ENCODE results near the gene MLIP.

Gene MLIP

DNA sequence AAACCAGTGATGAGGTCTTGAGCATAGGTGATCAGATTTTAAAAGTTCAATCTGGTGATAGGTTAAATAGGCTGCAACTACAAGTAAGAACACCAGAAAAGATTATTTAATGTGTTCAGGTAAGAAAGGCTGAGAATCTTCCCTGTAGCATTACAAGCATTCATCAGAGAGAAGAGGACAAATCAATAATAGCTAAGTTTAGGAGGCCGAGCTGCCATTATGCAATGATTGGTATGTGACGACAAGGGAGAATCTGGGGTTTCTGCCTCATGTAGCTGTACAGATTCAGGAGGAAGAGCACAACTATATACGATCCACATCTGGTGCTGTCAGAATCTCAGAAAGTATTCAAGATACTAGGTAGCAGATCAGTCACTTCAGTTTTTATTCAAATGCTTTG lies 21.9 kb downstream of the MLIP start:
- Histone ChIP-seq H3K27me3 (ENCODE audit: control insufficient read depth in 1 of 2, insufficient read depth in 2 of 2, low read length in 2 of 2) (no peaks in the 10 kb centered on the region), H3K36me3 (ENCODE audit: control insufficient read depth in 1 of 2, insufficient read depth in 2 of 2, low read length in 2 of 2) (no peaks in the 10 kb centered on the region), H3K4me1 (ENCODE audit: control insufficient read depth in 1 of 2, insufficient read depth in 2 of 2, low read length in 2 of 2) (peaks cover 0 to 11% of the 10 kb centered on the region in 2 donors), H3K9ac (ENCODE audit: low read depth in 1 of 2, low read length in 2 of 2) (no peak overlapping the region), H3K9me3 (ENCODE audit: control insufficient read depth in 1 of 2, low read length in 2 of 2) (no peaks in the 10 kb centered on the region), H3K27ac (ENCODE audit: low read depth, low read length) (no peak overlapping the region), H3K4me3 (ENCODE audit: low read depth in 1 of 2, low read length in 2 of 2) (no peak overlapping the region)

DNA sequence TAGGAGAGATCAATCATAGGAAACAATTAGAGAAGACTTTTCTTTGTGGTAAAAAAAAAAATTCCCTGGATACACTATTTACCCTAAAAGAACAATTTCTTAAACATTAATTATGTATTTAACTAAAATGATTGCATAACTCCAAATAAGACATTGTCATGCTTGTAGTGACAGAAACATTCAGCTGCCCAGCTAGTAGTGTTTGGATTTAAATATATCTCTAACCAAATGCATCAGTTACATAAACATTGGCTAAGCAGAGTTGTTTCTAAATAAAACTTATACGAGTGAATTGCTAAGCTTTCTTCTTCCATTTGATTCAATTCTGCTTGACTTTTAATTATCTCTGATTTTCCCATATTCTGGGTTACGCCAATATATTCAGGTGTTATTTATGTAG lies 23.7 kb downstream of the MLIP start:
- Histone ChIP-seq H3K36me3 (ENCODE audit: control insufficient read depth in 1 of 2, insufficient read depth in 2 of 2, low read length in 2 of 2) (no peaks in the 10 kb centered on the region), H3K9ac (ENCODE audit: low read depth in 1 of 2, low read length in 2 of 2) (no peak overlapping the region), H3K9me3 (ENCODE audit: control insufficient read depth in 1 of 2, low read length in 2 of 2) (no peaks in the 10 kb centered on the region), H3K27me3 (ENCODE audit: control insufficient read depth in 1 of 2, insufficient read depth in 2 of 2, low read length in 2 of 2) (no peaks in the 10 kb centered on the region), H3K4me1 (ENCODE audit: control insufficient read depth in 1 of 2, insufficient read depth in 2 of 2, low read length in 2 of 2) (peaks cover 0 to 11% of the 10 kb centered on the region in 2 donors), H3K27ac (ENCODE audit: low read depth, low read length) (no peak overlapping the region), H3K4me3 (ENCODE audit: low read depth in 1 of 2, low read length in 2 of 2) (no peak overlapping the region)

DNA sequence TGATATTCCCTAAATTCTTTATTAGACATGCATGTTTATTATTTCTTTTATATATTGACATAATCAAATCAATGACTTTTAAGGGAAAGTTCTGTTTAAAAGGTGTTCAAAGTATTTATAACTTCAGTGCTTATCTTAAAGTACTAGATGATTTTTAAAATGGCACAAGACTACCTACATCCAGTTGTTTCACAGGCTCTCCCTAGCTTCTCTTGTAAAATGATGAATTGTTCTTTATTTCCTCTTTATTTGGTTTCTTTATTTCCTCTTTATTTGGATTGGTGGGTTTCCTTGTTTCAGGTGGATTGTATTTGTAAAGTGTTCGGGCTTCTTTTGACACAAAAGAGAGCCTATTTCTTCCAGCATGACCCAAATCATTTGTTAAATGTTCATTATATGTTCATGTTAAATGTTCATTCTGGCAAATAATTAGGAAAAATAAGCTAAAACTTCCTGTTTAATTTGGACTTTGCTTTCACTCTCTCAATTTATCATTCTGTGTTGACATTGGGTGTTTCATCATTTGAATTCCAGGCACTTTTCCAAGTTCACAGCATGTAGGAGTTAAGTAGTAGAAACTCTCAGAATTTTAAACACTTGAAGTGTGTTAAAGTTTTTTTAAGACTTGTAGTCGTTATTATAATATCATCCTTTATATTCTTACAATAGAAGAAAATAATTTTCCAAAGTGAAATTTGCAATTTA lies 24.6 kb downstream of the MLIP start:
- Histone ChIP-seq H3K9ac (ENCODE audit: low read depth in 1 of 2, low read length in 2 of 2) (no peak overlapping the region), H3K27me3 (ENCODE audit: control insufficient read depth in 1 of 2, insufficient read depth in 2 of 2, low read length in 2 of 2) (no peaks in the 10 kb centered on the region), H3K4me3 (ENCODE audit: low read depth in 1 of 2, low read length in 2 of 2) (no peak overlapping the region), H3K27ac (ENCODE audit: low read depth, low read length) (no peak overlapping the region), H3K4me1 (ENCODE audit: control insufficient read depth in 1 of 2, insufficient read depth in 2 of 2, low read length in 2 of 2) (peaks cover 0 to 11% of the 10 kb centered on the region in 2 donors), H3K36me3 (ENCODE audit: control insufficient read depth in 1 of 2, insufficient read depth in 2 of 2, low read length in 2 of 2) (no peaks in the 10 kb centered on the region), H3K9me3 (ENCODE audit: control insufficient read depth in 1 of 2, low read length in 2 of 2) (no peaks in the 10 kb centered on the region)

DNA sequence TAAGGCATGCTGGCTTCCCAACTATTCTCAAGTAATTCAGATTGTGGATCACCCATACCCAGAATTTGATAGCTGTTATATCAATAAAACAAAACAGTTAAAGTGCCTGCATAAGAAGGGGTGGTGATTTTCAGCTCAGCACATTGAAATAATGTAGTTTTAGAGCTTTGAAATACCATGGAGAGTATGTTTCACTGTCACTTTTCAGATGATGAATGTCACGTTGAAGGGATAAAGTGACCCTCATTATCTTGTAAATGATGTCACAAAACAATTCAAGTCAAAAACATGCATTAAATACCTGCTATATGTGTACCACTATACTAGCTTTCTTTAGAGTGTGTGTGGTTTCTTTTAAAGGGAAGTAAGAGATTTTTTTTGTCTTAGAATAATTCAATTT lies 27.6 kb downstream of the MLIP start:
- Histone ChIP-seq H3K36me3 (ENCODE audit: control insufficient read depth in 1 of 2, insufficient read depth in 2 of 2, low read length in 2 of 2) (no peaks in the 10 kb centered on the region), H3K27me3 (ENCODE audit: control insufficient read depth in 1 of 2, insufficient read depth in 2 of 2, low read length in 2 of 2) (no peaks in the 10 kb centered on the region), H3K9me3 (ENCODE audit: control insufficient read depth in 1 of 2, low read length in 2 of 2) (no peaks in the 10 kb centered on the region), H3K4me3 (ENCODE audit: low read depth in 1 of 2, low read length in 2 of 2) (no peak overlapping the region), H3K9ac (ENCODE audit: low read depth in 1 of 2, low read length in 2 of 2) (no peak overlapping the region), H3K4me1 (ENCODE audit: control insufficient read depth in 1 of 2, insufficient read depth in 2 of 2, low read length in 2 of 2) (peaks cover 0 to 11% of the 10 kb centered on the region in 2 donors), H3K27ac (ENCODE audit: low read depth, low read length) (no peak overlapping the region)

DNA sequence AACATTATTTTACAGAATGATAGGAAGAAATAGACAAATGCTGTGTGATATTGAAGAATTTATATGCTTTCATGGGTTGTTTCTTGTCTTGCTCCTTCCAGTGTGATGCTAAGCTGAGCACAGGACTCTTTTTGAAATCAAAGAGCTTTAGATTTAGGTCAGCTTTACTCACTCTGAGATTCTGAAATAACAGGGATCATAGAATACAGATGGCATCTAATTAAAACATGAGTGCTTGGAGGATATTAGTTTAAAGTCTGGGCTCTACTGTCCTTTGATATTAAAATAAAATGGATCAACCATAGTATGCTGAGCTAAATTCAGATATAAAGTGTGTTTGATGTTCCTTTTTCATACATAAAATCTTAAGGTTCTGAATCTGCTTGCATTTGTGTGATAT lies 29.6 kb downstream of the MLIP start:
- no peaks in the 10 kb centered on the region for H3K27me3 ChIP-seq (ENCODE audit: control insufficient read depth in 1 of 2, insufficient read depth in 2 of 2, low read length in 2 of 2)
- no peak overlapping the region for H3K27ac ChIP-seq (ENCODE audit: low read depth, low read length)
- H3K4me1 ChIP-seq (ENCODE audit: control insufficient read depth in 1 of 2, insufficient read depth in 2 of 2, low read length in 2 of 2): peaks cover 0 to 2% of the 10 kb centered on the region in 2 donors
- no peak overlapping the region for H3K4me3 ChIP-seq (ENCODE audit: low read depth in 1 of 2, low read length in 2 of 2)
- H3K9ac ChIP-seq (ENCODE audit: low read depth in 1 of 2, low read length in 2 of 2): no peak overlapping the region
- H3K36me3 ChIP-seq (ENCODE audit: control insufficient read depth in 1 of 2, insufficient read depth in 2 of 2, low read length in 2 of 2): no peaks in the 10 kb centered on the region
- H3K9me3 ChIP-seq (ENCODE audit: control insufficient read depth in 1 of 2, low read length in 2 of 2): no peaks in the 10 kb centered on the region

DNA sequence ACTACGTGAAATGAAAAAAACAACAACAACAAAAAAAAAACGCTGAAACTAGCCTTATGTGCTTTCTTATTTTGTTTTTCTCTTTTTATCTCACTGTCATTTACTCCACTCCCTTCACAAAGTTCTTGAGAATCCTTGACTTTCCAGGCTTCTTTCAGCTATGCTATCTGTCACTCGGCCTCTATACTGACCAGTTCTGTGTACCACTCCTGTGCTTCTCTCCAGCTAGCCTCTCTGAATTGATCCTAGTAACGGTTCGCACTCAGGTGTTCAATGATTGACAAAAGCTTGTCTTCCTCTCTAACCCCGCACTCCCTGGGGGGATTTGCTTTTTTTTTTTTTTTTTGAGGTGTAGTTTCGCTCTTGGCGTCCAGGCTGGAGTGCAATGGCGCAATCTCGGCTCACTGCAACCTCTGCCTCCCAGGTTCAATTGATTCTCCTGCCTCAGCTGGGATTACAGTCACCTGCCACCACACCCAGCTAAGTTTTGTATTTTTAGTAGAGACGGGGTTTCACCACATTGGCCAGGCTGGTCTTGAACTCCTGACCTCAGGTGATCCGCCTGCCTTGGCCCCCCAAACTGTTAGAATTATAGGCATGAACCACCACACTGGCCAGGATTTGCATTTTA lies 31.8 kb downstream of the MLIP start:
- Histone ChIP-seq H3K27ac (ENCODE audit: low read depth, low read length) (no peak overlapping the region), H3K36me3 (ENCODE audit: control insufficient read depth in 1 of 2, insufficient read depth in 2 of 2, low read length in 2 of 2) (no peaks in the 10 kb centered on the region), H3K27me3 (ENCODE audit: control insufficient read depth in 1 of 2, insufficient read depth in 2 of 2, low read length in 2 of 2) (no peaks in the 10 kb centered on the region), H3K4me3 (ENCODE audit: low read depth in 1 of 2, low read length in 2 of 2) (no peak overlapping the region), H3K4me1 (ENCODE audit: control insufficient read depth in 1 of 2, insufficient read depth in 2 of 2, low read length in 2 of 2) (no peaks in the 10 kb centered on the region), H3K9me3 (ENCODE audit: control insufficient read depth in 1 of 2, low read length in 2 of 2) (no peaks in the 10 kb centered on the region), H3K9ac (ENCODE audit: low read depth in 1 of 2, low read length in 2 of 2) (no peak overlapping the region)

DNA sequence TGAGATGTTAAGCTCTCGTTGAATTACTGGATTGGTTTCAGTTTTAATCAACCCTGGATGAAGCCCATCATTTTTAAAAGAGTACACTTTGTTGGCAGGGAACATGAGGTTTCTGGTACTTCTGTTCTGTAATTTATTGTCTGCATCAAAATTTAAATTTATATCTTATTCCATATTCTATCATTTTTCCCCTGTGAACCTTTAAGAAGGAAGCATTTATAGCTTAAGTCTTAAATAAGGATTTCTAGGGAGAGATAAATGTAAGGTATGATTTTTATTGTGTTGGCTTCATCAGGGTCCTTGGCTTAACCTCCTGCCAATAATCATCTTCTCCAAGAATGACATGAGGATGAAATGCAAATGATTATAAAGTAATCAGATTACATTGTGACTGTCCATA lies 40.6 kb downstream of the MLIP start:
- Histone ChIP-seq H3K4me3 (ENCODE audit: low read depth in 1 of 2, low read length in 2 of 2) (no peak overlapping the region), H3K9ac (ENCODE audit: low read depth in 1 of 2, low read length in 2 of 2) (no peak overlapping the region), H3K4me1 (ENCODE audit: control insufficient read depth in 1 of 2, insufficient read depth in 2 of 2, low read length in 2 of 2) (no peaks in the 10 kb centered on the region), H3K36me3 (ENCODE audit: control insufficient read depth in 1 of 2, insufficient read depth in 2 of 2, low read length in 2 of 2) (no peaks in the 10 kb centered on the region), H3K27ac (ENCODE audit: low read depth, low read length) (no peak overlapping the region), H3K27me3 (ENCODE audit: control insufficient read depth in 1 of 2, insufficient read depth in 2 of 2, low read length in 2 of 2) (peaks cover 0 to 4% of the 10 kb centered on the region in 2 donors), H3K9me3 (ENCODE audit: control insufficient read depth in 1 of 2, low read length in 2 of 2) (no peaks in the 10 kb centered on the region)

DNA sequence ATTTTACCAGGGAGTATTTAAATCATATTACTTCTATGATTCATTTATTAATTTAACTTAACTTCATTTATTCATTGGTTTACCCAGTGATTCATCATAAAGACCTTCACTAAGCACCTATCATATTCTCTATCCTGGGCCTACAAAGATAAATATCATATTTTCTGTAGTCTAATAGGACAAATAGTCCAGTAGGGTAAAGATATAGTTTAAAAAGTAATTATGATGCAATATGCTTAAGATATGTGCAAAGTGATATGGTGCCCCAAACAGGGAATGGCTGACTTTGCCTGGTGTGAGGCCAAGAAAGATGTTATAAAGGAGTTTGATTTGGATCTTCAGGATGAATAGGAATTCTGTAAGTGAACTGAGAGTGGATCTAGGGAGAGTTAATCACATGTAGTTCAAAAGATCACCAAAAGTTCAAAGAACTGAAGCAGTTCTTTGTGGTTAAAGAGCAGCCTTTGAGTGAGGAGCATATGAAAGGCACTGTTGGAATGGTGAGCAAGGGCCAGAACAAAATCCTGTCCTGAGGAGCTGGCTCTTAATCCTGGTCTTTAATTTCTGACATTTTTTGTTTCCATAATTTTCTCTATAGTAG lies 45.5 kb downstream of the MLIP start:
- H3K9ac ChIP-seq (ENCODE audit: low read depth in 1 of 2, low read length in 2 of 2): no peak overlapping the region
- H3K4me1 ChIP-seq (ENCODE audit: control insufficient read depth in 1 of 2, insufficient read depth in 2 of 2, low read length in 2 of 2): no peaks in the 10 kb centered on the region
- H3K27ac ChIP-seq (ENCODE audit: low read depth, low read length): no peak overlapping the region

DNA sequence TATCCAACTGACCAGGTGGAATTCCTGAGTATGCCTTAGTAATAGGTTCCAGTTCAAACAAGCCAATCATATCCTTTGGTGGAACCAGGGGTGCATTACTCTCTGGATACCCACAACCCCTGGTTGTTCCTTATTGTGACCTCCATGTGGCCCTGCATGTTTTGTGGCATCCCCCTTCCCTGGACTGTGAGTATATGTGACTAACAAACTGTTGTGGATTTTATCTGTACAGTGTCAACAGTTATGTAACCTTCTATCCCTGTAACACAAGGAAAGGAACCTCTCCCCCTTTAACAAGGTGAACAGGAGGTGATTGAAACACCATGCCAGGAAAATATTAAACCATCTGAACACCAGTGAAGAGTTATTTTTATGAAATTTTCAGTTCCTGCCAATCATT lies 46.2 kb downstream of the MLIP start:
- no peak overlapping the region for H3K9ac ChIP-seq (ENCODE audit: low read depth in 1 of 2, low read length in 2 of 2)
- H3K4me3 ChIP-seq (ENCODE audit: low read depth in 1 of 2, low read length in 2 of 2): no peak overlapping the region
- H3K27me3 ChIP-seq (ENCODE audit: control insufficient read depth in 1 of 2, insufficient read depth in 2 of 2, low read length in 2 of 2): no peaks in the 10 kb centered on the region
- H3K4me1 ChIP-seq (ENCODE audit: control insufficient read depth in 1 of 2, insufficient read depth in 2 of 2, low read length in 2 of 2): no peaks in the 10 kb centered on the region
- H3K27ac ChIP-seq (ENCODE audit: low read depth, low read length): no peak overlapping the region
- no peaks in the 10 kb centered on the region for H3K9me3 ChIP-seq (ENCODE audit: control insufficient read depth in 1 of 2, low read length in 2 of 2)
- no peaks in the 10 kb centered on the region for H3K36me3 ChIP-seq (ENCODE audit: control insufficient read depth in 1 of 2, insufficient read depth in 2 of 2, low read length in 2 of 2)

More for the DNA sequence above, 45.5 kb downstream of the MLIP start:
- Histone ChIP-seq H3K27me3 (ENCODE audit: control insufficient read depth in 1 of 2, insufficient read depth in 2 of 2, low read length in 2 of 2) (no peaks in the 10 kb centered on the region), H3K9me3 (ENCODE audit: control insufficient read depth in 1 of 2, low read length in 2 of 2) (no peaks in the 10 kb centered on the region), H3K4me3 (ENCODE audit: low read depth in 1 of 2, low read length in 2 of 2) (no peak overlapping the region), H3K36me3 (ENCODE audit: control insufficient read depth in 1 of 2, insufficient read depth in 2 of 2, low read length in 2 of 2) (no peaks in the 10 kb centered on the region)

DNA sequence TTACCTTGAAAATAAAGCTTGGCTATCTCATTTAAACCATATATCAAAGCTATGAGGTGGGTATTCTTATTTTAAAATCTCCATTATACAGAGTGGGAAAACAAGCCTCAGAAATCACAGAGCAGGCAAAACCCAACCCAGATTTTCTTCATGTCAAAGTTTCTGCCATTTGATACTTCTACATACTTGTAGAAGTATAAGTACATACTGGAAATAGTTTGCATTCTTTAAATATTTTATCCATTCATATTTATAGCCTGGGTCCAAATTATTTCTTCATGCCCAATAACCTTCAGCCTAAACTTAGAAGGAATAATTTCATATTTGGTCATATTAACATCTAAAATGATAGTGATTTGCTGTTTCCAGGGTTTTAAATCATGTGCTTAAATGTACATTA lies 61.8 kb downstream of the MLIP start:
- no peaks in the 10 kb centered on the region for H3K27me3 ChIP-seq (ENCODE audit: control insufficient read depth in 1 of 2, insufficient read depth in 2 of 2, low read length in 2 of 2)
- no peak overlapping the region for H3K4me3 ChIP-seq (ENCODE audit: low read depth in 1 of 2, low read length in 2 of 2)
- H3K27ac ChIP-seq (ENCODE audit: low read depth, low read length): no peak overlapping the region
- no peaks in the 10 kb centered on the region for H3K4me1 ChIP-seq (ENCODE audit: control insufficient read depth in 1 of 2, insufficient read depth in 2 of 2, low read length in 2 of 2)
- H3K9ac ChIP-seq (ENCODE audit: low read depth in 1 of 2, low read length in 2 of 2): no peak overlapping the region
- no peaks in the 10 kb centered on the region for H3K36me3 ChIP-seq (ENCODE audit: control insufficient read depth in 1 of 2, insufficient read depth in 2 of 2, low read length in 2 of 2)
- H3K9me3 ChIP-seq (ENCODE audit: control insufficient read depth in 1 of 2, low read length in 2 of 2): no peaks in the 10 kb centered on the region

Data from duodenal mucosa (tissue), 2 donors.